Measurements from ENCODE around the gene SMIM7. TPM values are rescaled to one million over a fixed set of nuclear protein-coding genes. Genes with fewer than 3 reads are reported as not detected.

SMIM7 gene
- total RNA-seq, 1 experiment from 2014 or later, result 77.6 TPM

DNA sequence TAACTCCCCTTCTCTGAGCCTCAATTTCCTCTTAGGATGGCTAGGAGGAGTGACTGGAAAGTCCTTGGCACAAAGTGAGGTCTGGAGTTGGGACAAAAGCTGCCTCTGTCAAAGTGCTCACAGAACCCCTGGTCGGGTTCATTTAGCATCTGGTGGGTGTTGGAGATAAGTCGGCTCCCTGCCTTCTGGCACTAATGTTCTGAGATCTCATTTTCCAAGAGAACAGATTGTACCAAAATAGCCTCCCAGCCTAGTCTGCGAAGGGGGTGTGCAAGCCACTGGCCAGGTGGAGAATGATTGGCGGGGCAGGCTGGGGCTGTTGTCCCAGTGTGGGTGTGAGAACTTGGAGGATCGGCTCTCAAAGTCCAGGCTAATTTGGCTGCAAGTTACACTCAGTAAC, 39.0 kb upstream of the SMIM7 start:
- Histone ChIP-seq H4K20me1 (ENCODE audit: control insufficient read depth, insufficient read depth, insufficient read length) (no peaks in the 10 kb centered on the region), H3K27ac (ENCODE audit: insufficient read length, low read depth, low read length) (no peak overlapping the region), H3K4me2 (ENCODE audit: insufficient read depth, insufficient read length, low read length) (no peak overlapping the region), H4K5ac (ENCODE audit: insufficient read length, low read depth, low read length) (no peak overlapping the region), H4K8ac (replicated peaks; ENCODE audit: insufficient read length, low read depth, low read length) (no peak overlapping the region), H3K4me1 (ENCODE audit: insufficient read depth, low read length) (no peaks in the 10 kb centered on the region), H2BK20ac (ENCODE audit: low read depth, low read length, poor library complexity, severe bottlenecking) (no peak overlapping the region), H3T11ph (ENCODE audit: low read length) (no peak overlapping the region), H3K23ac (ENCODE audit: insufficient read length, low read depth, low read length) (no peak overlapping the region), H3K14ac (ENCODE audit: insufficient read depth, low read length) (no peak overlapping the region), H2AK5ac (ENCODE audit: insufficient read length, low read length) (no peak overlapping the region), H3K18ac (ENCODE audit: insufficient read length, low read depth, low read length) (no peak overlapping the region), H3K4ac (ENCODE audit: low read depth, low read length) (no peak overlapping the region), H2BK5ac (ENCODE audit: insufficient read length, low read length) (no peak overlapping the region), H3K79me2 (ENCODE audit: insufficient read depth, low read length) (no peaks in the 10 kb centered on the region), H3K23me2 (ENCODE audit: insufficient read length, low read depth, low read length, poor library complexity, severe bottlenecking) (no peaks in the 10 kb centered on the region), H2BK120ac (ENCODE audit: low read depth, low read length, poor library complexity, severe bottlenecking) (no peak overlapping the region), H4K91ac (ENCODE audit: insufficient read length, low read depth, low read length) (no peak overlapping the region), H2AFZ (ENCODE audit: low read length) (no peak overlapping the region), H3K56ac (ENCODE audit: insufficient read length, low read depth, low read length) (no peak overlapping the region), H2BK12ac (ENCODE audit: insufficient read length, low read depth, low read length) (no peak overlapping the region), H2BK15ac (ENCODE audit: low read depth, low read length) (no peak overlapping the region), H3K79me1 (ENCODE audit: insufficient read depth, low read depth, low read length, poor library complexity, severe bottlenecking) (no peaks in the 10 kb centered on the region), H3K9ac (ENCODE audit: extremely low read depth, insufficient read length, low read length) (no peak overlapping the region), H3K9me3 (ENCODE audit: control insufficient read depth, low read depth, low read length) (no peaks in the 10 kb centered on the region), H3K27me3 (ENCODE audit: insufficient read depth, low read length) (no peaks in the 10 kb centered on the region)
- no peak for TF ChIP-seq CTCF (conservative IDR thresholded peaks at IDR 0.05)
- Mint-ChIP-seq H3K27me3 (ENCODE audit: low read depth) (peaks cover 5% of the 10 kb centered on the region), H3K9me3 (no peaks in the 10 kb centered on the region), H3K4me3 (no peak overlapping the region), H3K36me3 (ENCODE audit: insufficient read depth in 1 of 3, low read depth in 3 of 3) (no peaks in the 10 kb centered on the region), H3K27ac (no peak overlapping the region), H3K4me1 (no peaks in the 10 kb centered on the region)
- no CpG with 5 or more reads among the region's 5 CpGs for WGBS (ENCODE audit: extremely low coverage, insufficient read length, low lambda C conversion rate)
- DNase-seq, result no peak

All from H9 (cell line).